Measurements from ENCODE around the gene STRN. TPM values are rescaled to one million over a fixed set of nuclear protein-coding genes. Genes with fewer than 3 reads are reported as not detected.
"Not testable (repeated sequence)": the region's sequence is repeated elsewhere in the genome, so short reads cannot be mapped to it uniquely, and the experiment has no call there.

STRN gene
- total RNA-seq, 2 donors from 2014 or later: 15.0 to 32.3 TPM

GRCh38 chr2:37000988-37001556, 34.7 kb upstream of the STRN start:
- no peaks in the 10 kb centered on the region for H3K36me3 ChIP-seq
- no peak overlapping the region for H3K4me3 ChIP-seq
- no peak for TF ChIP-seq POLR2AphosphoS5 (IDR thresholded peaks at IDR 0.05)
- TF ChIP-seq POLR2A (IDR thresholded peaks at IDR 0.05): no peak
- TF ChIP-seq, protein P1, sequence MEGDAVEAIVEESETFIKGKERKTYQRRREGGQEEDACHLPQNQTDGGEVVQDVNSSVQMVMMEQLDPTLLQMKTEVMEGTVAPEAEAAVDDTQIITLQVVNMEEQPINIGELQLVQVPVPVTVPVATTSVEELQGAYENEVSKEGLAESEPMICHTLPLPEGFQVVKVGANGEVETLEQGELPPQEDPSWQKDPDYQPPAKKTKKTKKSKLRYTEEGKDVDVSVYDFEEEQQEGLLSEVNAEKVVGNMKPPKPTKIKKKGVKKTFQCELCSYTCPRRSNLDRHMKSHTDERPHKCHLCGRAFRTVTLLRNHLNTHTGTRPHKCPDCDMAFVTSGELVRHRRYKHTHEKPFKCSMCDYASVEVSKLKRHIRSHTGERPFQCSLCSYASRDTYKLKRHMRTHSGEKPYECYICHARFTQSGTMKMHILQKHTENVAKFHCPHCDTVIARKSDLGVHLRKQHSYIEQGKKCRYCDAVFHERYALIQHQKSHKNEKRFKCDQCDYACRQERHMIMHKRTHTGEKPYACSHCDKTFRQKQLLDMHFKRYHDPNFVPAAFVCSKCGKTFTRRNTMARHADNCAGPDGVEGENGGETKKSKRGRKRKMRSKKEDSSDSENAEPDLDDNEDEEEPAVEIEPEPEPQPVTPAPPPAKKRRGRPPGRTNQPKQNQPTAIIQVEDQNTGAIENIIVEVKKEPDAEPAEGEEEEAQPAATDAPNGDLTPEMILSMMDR (IDR thresholded peaks at IDR 0.05): no peak
- H3K4me1 ChIP-seq (replicated peaks): no peaks in the 10 kb centered on the region
- no peak for DNase-seq (ENCODE audit: low spot score)
- intact Hi-C loops (cut with DNase I): no loop called here
- whole genome bisulfite sequencing: 56% methylated on average over 2 of the region's 2 CpGs
- H3K27me3 ChIP-seq (replicated peaks; ENCODE audit: insufficient read depth): no peaks in the 10 kb centered on the region
- no peaks in the 10 kb centered on the region for H3K9me3 ChIP-seq
- no peak overlapping the region for H3K27ac ChIP-seq

GRCh38 chr2:37000318-37000717, 34.0 kb upstream of the STRN start:
- Histone ChIP-seq H3K9me3 (no peaks in the 10 kb centered on the region), H3K27ac (no peak overlapping the region), H3K4me3 (no peak overlapping the region), H3K4me1 (replicated peaks) (no peaks in the 10 kb centered on the region), H3K36me3 (no peaks in the 10 kb centered on the region), H3K27me3 (replicated peaks; ENCODE audit: insufficient read depth) (no peaks in the 10 kb centered on the region)
- intact Hi-C loops (cut with DNase I): no loop called here
- no peak for DNase-seq (ENCODE audit: low spot score)
- WGBS: 83% methylated on average over 6 of the region's 6 CpGs
- no peak for TF ChIP-seq POLR2AphosphoS5 (IDR thresholded peaks at IDR 0.05)
- TF ChIP-seq, protein P1 (IDR thresholded peaks at IDR 0.05): no peak
- TF ChIP-seq POLR2A (IDR thresholded peaks at IDR 0.05): no peak

DNA sequence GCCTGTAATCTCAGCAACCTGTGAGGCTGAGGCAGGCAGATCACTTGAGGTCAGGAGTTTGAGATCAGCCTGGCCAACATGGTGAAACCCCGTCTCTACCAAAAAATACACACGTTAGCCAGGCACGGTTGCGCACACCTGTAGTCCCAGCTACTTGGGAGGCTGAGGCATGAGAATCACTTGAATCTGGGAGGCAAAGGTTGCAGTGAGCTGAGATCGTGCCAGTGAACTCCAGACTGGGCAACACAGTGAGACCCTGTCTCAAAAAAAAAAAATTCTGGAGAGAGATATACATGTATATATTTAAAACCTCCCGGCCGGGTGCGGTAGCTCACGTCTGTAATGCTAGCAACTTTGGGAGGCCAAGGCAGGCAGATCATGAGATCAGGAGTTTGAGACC, 33.1 kb upstream of the STRN start:
- H3K27me3 ChIP-seq (replicated peaks; ENCODE audit: insufficient read depth); H3K36me3 ChIP-seq; H3K4me3 ChIP-seq; H3K9me3 ChIP-seq; intact Hi-C loops (cut with DNase I); H3K27ac ChIP-seq; DNase-seq (ENCODE audit: low spot score); H3K4me1 ChIP-seq (replicated peaks): not testable (repeated sequence)
- whole genome bisulfite sequencing: 98% methylated on average over 9 of the region's 9 CpGs

DNA sequence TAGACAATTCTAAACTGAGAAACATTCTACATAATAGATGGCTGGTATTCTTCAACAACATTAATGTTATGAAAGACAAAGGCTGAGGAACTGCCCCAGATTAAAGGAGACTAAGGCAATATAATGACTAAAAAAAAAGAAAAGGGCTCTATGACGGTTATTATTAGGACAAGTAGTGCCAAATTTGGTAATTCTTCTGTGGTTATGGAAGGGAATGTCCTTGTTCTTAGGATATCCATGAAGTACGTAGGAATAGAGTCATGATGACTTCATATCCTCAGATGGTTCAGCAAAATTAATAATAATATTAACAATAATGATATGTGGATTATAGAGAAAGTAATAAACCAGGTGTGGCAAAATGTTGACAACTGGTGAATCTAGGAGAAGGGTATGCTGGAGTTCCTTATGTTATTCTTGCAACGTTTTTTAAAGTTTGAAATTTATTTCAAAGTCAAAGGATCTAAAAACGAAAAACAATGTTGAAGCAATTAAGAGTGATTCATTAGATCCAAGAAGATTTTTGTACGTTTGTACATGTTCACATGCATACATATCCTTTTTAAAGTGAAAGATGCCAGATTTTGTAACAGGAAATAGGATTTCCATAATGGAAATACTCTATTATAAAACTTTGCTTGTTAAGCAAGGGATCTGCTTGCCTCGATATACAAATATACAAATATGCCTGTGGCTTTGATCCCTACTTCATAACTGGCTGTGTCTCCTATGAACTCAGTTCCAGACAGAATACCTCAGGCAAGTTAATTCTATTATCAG, 27.7 kb upstream of the STRN start:
- H3K4me3 ChIP-seq: no peak overlapping the region
- H3K27ac ChIP-seq: no peak overlapping the region
- no peaks in the 10 kb centered on the region for H3K9me3 ChIP-seq
- TF ChIP-seq, protein P1 (IDR thresholded peaks at IDR 0.05): no peak
- TF ChIP-seq POLR2A (IDR thresholded peaks at IDR 0.05) (no peak), POLR2AphosphoS5 (IDR thresholded peaks at IDR 0.05) (no peak)
- H3K36me3 ChIP-seq: no peaks in the 10 kb centered on the region
- intact Hi-C loops (cut with DNase I): no loop called here
- 83% methylated on average over 6 of the region's 6 CpGs for WGBS
- no peak for DNase-seq (ENCODE audit: low spot score)
- no peaks in the 10 kb centered on the region for H3K4me1 ChIP-seq (replicated peaks)
- no peaks in the 10 kb centered on the region for H3K27me3 ChIP-seq (replicated peaks; ENCODE audit: insufficient read depth)

- H3K27me3 ChIP-seq (replicated peaks; ENCODE audit: insufficient read depth): no peaks in the 10 kb centered on the region
- WGBS: 87% methylated on average over 6 of the region's 6 CpGs
- no peak for DNase-seq (ENCODE audit: low spot score)
- H3K36me3 ChIP-seq: no peaks in the 10 kb centered on the region
- intact Hi-C loops (cut with DNase I): no loop called here
- H3K4me3 ChIP-seq: no peak overlapping the region
- H3K27ac ChIP-seq: no peak overlapping the region
- TF ChIP-seq, protein P1 (IDR thresholded peaks at IDR 0.05): no peak
- TF ChIP-seq POLR2AphosphoS5 (IDR thresholded peaks at IDR 0.05) (no peak), POLR2A (IDR thresholded peaks at IDR 0.05) (no peak)
- no peaks in the 10 kb centered on the region for H3K4me1 ChIP-seq (replicated peaks)
- no peaks in the 10 kb centered on the region for H3K9me3 ChIP-seq
Measured at GRCh38 chr2:36988008-36988407, 21.7 kb upstream of the STRN start.

Measured in prostate gland (tissue), 2 donors.